Esophagus muscularis mucosa (tissue), 3 donors: ENCODE results near the gene TANC1.

Source experiments
- CTCF ChIP-seq, 3 experiments: fragments of 200-600 bp in 2 of 3; fragments of 450-650 bp in 1 of 3; sonication (generic) in 2 of 3; IDR thresholded peaks; one replicate each; pipeline ENCODE4 v1.5.1; 2017 to 2019; ENCODE audit warnings: antibody characterized with exemption in 3 of 3, mild to moderate bottlenecking in 2 of 3, moderate library complexity in 1 of 3
- POLR2AphosphoS5 ChIP-seq, 2 donors: sonication (generic); formaldehyde crosslinking; IDR thresholded peaks; one replicate each; pipeline ENCODE4 v1.6.1; 2017; ENCODE audit warnings: antibody characterized with exemption in 2 of 2

GRCh38 chr2:159082119-159082518 lies 113.7 kb downstream of the TANC1 start:
- TF ChIP-seq CTCF (IDR thresholded peaks at IDR 0.05) (no peak), POLR2AphosphoS5 (IDR thresholded peaks at IDR 0.05) (no peak)
